ENCODE results near the gene SYNDIG1L. TPM values are rescaled to one million over a fixed set of nuclear protein-coding genes. Genes with fewer than 3 reads are reported as not detected.
A peak's percentile ranks its signal among the peaks of the same experiment; 100 is the strongest.

SYNDIG1L gene
- total and polyA plus RNA-seq, 2 donors from 2014 or later = 0.13 to 0.47 TPM

DNA sequence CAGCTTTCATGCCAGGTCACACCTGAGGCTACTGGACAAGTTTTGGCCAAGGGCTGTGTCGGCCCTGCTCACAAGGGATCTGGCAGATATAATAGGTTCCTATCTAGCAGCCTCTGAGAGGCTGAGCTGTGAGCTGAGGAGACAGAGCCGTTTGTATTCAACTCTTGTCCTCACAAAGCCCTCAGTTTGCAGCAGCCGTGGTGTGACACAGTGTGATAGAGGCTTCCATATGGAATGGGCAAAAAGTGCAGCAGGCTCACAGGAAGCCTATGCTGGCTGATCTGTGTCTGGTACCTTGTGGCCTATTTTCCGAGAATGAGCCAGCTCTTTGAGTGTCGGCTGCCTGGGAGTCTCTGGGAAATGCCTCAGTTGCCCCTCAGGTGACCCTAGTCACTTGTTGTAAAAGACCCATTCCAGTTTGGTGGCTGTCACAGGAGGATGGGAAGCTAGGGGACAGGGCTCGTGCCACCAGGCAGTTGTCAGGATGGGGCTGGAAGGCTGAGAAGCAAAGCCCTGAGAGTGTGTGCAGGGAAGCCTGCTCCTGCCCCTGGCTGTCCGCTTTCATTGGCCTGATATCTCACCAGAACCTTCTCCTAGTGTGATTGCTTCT is 61.6 kb downstream of the SYNDIG1L start:
- H3K4me3 ChIP-seq (ENCODE audit: low read length in 3 of 3) = no peak overlapping the region

DNA sequence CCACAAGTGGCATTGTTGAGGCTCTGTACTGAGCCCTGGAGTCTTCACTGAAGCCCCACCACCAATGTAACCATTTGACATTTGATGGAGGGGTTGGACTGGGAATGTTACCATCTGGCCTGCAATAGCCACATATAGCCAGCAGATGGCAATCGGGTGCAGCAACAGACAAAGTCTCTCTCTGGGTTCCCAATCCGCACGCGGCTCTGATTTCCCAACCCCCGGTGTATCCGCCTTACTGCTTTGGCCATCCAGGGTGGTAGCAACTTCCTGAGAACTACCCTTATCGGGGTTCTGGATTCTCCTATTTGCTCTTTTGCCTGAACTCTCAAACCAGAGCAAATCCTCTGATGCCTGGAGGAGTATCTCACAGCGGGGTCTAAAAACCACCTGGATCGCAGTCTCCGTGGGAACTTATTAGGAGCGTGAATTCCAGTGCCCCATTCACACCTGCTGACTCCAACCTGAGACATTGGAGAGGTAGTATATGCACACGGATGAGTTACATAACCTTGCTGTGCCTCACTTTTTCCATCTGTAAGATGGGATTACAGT is 63.6 kb downstream of the SYNDIG1L start:
- no peaks in the 10 kb centered on the region for H3K9me3 ChIP-seq (ENCODE audit: control insufficient read depth in 2 of 3, insufficient read depth in 1 of 3, low read length in 3 of 3)
- no peak overlapping the region for H3K27ac ChIP-seq (ENCODE audit: low read depth in 2 of 2, low read length in 2 of 2)
- H3K9ac ChIP-seq (ENCODE audit: low read length in 3 of 3) = no peak overlapping the region
- no peaks in the 10 kb centered on the region for H3K4me1 ChIP-seq (ENCODE audit: control insufficient read depth in 2 of 3, insufficient read depth in 2 of 3, low read depth in 1 of 3, low read length in 3 of 3)
- intact Hi-C loops (cut with DNase I) = loop anchor here (10.0 kb wide), 1 partner anchor 112 kb away; no protein-coding TSS in a partner anchor
- peak; percentile 80 to 90 (median 84) for DNase-seq
- TF ChIP-seq, protein P1, sequence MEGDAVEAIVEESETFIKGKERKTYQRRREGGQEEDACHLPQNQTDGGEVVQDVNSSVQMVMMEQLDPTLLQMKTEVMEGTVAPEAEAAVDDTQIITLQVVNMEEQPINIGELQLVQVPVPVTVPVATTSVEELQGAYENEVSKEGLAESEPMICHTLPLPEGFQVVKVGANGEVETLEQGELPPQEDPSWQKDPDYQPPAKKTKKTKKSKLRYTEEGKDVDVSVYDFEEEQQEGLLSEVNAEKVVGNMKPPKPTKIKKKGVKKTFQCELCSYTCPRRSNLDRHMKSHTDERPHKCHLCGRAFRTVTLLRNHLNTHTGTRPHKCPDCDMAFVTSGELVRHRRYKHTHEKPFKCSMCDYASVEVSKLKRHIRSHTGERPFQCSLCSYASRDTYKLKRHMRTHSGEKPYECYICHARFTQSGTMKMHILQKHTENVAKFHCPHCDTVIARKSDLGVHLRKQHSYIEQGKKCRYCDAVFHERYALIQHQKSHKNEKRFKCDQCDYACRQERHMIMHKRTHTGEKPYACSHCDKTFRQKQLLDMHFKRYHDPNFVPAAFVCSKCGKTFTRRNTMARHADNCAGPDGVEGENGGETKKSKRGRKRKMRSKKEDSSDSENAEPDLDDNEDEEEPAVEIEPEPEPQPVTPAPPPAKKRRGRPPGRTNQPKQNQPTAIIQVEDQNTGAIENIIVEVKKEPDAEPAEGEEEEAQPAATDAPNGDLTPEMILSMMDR (IDR thresholded peaks at IDR 0.05; ENCODE audit: borderline replicate concordance, extremely low read depth, insufficient read depth) = peak; percentile 97
- no peak for FAIRE-seq
- no peak overlapping the region for H3K4me3 ChIP-seq (ENCODE audit: low read length in 3 of 3)
- no peaks in the 10 kb centered on the region for H3K27me3 ChIP-seq (ENCODE audit: control insufficient read depth, insufficient read depth, low read length)
- H3K36me3 ChIP-seq (ENCODE audit: control insufficient read depth in 2 of 3, insufficient read depth in 3 of 3, low read length in 3 of 3) = no peaks in the 10 kb centered on the region

More for the DNA sequence above, 61.6 kb downstream of the SYNDIG1L start:
- no peaks in the 10 kb centered on the region for H3K36me3 ChIP-seq (ENCODE audit: control insufficient read depth in 2 of 3, insufficient read depth in 3 of 3, low read length in 3 of 3)
- no peaks in the 10 kb centered on the region for H3K9me3 ChIP-seq (ENCODE audit: control insufficient read depth in 2 of 3, insufficient read depth in 1 of 3, low read length in 3 of 3)
- H3K27ac ChIP-seq (ENCODE audit: low read depth in 2 of 2, low read length in 2 of 2) = no peak overlapping the region
- DNase-seq = no peak
- intact Hi-C loops (cut with DNase I) = loop anchor here (10.0 kb wide), 1 partner anchor 110 kb away; no protein-coding TSS in a partner anchor
- no peaks in the 10 kb centered on the region for H3K4me1 ChIP-seq (ENCODE audit: control insufficient read depth in 2 of 3, insufficient read depth in 2 of 3, low read depth in 1 of 3, low read length in 3 of 3)
- no peak overlapping the region for H3K9ac ChIP-seq (ENCODE audit: low read length in 3 of 3)
- FAIRE-seq = no peak
- TF ChIP-seq, protein P1 (IDR thresholded peaks at IDR 0.05; ENCODE audit: borderline replicate concordance, extremely low read depth, insufficient read depth) = no peak
- H3K27me3 ChIP-seq (ENCODE audit: control insufficient read depth, insufficient read depth, low read length) = no peaks in the 10 kb centered on the region

DNA sequence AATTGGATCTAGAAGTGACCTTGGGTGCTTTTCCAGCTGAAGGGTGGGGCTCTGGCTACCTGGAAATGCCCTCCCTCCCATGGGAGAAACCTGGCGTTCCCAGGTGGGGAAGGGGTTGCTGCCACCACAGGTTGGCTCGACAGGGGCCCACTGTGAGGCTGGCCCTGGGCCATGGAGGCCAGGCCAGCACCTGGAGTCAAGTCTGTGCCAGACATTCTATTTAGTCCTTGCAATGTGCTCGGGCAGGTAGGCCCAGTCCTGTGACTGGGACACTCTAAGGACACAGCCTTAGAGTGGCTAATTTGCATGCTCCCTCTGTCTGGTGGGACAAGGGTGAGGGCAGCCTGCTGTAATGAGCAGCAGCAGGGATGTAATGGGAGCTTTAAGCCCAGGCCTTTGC is 65.8 kb downstream of the SYNDIG1L start:
- Histone ChIP-seq H3K4me3 (ENCODE audit: low read length in 3 of 3) (no peak overlapping the region), H3K9ac (ENCODE audit: low read length in 3 of 3) (no peak overlapping the region), H3K27ac (ENCODE audit: low read depth in 2 of 2, low read length in 2 of 2) (no peak overlapping the region), H3K4me1 (ENCODE audit: control insufficient read depth in 2 of 3, insufficient read depth in 2 of 3, low read depth in 1 of 3, low read length in 3 of 3) (no peaks in the 10 kb centered on the region), H3K9me3 (ENCODE audit: control insufficient read depth in 2 of 3, insufficient read depth in 1 of 3, low read length in 3 of 3) (no peaks in the 10 kb centered on the region), H3K36me3 (ENCODE audit: control insufficient read depth in 2 of 3, insufficient read depth in 3 of 3, low read length in 3 of 3) (no peaks in the 10 kb centered on the region), H3K27me3 (ENCODE audit: control insufficient read depth, insufficient read depth, low read length) (no peaks in the 10 kb centered on the region)
- TF ChIP-seq, protein P1 (IDR thresholded peaks at IDR 0.05; ENCODE audit: borderline replicate concordance, extremely low read depth, insufficient read depth) = no peak
- no peak for DNase-seq
- FAIRE-seq = no peak
- intact Hi-C loops (cut with DNase I) = loop anchor here (10.0 kb wide), 1 partner anchor 115 kb away; no protein-coding TSS in a partner anchor

All from kidney (tissue), 14 donors.